Activated T-cell treated with anti-CD3 and anti-CD28 coated beads for 24 hours (primary cell): ENCODE measurements around the gene PALM.
A peak's percentile ranks its signal among the peaks of the same experiment; 100 is the strongest.
"Not testable (repeated sequence)": the region's sequence is repeated elsewhere in the genome, so short reads cannot be mapped to it uniquely, and the experiment has no call there.

Experiments used
- DNase-seq: peaks from one replicate; pipeline ENCODE4 v3.0.0-alpha.2; 2020; ENCODE audit warnings: low read depth

PALM gene

DNA sequence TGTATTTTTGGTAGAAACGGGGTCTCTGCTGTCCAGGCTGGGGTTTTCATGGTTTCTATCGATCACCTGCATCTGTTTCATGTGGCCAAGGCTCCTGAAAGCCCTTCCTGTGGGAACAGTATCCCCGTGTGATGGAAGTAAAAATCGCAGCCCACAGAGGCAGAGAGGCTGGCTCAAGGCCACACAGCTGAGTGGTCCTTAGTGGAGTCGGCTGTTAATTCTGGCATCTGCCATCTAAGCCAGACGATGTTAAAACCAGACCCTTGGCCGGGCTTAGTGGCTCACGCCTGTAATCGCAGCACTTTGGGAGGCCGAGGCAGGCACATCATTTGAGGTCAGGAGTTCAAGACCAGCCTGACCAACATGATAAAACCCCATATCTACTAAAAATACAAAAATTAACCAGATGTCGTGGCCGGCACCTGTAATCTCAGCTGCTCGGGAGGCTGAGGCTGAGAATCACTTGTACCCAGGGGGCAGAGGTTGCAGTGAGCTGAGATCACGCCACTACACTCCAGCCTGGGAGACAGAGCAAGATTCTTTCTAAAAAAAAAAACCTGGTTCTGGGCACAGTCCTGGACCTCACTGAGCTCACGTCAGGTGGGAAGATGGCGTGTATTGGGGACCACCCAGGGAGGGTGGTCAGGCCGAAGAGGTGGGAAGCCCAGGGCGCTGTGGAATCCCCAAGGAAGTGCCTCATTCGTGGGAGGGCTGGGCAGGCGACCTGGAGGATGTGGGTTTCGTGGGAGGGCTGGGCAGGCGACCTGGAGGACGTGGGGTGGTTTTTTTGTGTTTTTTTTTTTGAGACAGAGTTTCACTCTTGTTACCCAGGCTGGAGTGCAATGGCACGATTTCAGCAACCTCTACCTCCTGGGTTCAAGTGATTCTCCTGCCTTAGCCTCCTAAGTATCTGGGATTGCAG, 23.7 kb downstream of the PALM start:
- DNase-seq = no peak

DNA sequence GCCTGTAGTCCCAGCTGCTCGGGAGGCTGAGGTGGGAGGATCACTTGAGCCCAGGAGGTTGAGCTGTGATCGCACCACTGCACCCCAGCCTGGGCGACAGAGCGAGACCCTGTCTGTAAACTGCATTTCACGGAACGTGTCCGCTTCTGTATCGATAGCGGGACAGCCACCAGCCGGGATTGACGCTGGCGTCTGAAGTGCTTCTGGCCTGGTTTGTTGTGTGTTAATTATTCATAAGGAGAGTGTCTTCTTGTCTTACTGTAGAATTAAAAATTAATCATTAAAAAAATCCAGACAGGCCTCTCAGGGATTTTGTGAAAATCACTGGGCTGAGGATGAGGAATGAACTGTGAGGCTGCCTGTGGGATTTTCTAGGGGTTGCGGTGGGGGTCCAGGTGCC, 26.0 kb downstream of the PALM start:
- DNase-seq = no peak

DNA sequence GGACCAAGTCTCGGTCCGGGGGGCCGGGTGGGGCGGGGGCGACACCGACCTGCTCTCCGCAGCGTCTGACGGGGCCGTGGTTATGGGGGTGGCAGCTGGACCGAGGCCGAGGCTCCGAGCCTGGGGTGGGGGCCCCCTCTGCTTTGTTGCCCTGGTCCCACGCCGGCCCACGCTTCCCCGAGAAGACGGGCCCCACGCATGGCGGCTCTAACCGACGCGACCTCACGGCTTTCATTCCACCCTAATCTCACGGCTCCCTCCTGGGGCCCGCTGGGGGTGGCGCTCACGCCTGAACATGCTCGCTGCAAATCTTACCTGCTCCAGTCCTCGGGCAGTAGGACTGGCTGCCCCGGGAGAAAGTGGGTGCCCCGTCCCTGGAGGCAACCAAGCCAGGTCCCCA, 27.4 kb downstream of the PALM start:
- DNase-seq = no peak

DNA sequence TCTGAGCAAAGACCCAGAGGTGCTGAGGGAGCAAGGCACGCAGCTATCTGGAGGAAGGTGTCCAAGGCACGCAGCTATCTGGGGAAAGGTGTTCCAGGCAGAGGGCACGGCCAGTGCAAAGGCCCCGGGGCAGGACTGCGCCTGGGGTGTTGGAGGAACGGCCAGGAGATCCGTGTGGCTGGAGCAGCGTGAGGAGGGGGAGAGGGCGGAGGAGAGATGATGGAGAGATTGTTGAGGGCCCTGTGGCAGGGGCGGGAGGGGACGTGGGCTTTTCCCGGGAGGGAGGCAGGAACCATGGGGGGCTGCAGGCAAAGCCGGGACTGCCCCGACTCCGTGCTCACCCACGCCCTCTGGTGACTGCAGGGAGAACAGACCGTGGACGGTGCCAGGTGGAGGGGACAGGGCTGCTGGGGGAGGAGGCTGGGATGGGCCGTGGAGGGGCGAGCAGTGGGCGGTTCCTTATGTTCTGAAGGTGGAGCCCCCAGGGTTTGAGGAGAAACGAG, 28.9 kb downstream of the PALM start:
- peak; percentile 46 for DNase-seq

DNA sequence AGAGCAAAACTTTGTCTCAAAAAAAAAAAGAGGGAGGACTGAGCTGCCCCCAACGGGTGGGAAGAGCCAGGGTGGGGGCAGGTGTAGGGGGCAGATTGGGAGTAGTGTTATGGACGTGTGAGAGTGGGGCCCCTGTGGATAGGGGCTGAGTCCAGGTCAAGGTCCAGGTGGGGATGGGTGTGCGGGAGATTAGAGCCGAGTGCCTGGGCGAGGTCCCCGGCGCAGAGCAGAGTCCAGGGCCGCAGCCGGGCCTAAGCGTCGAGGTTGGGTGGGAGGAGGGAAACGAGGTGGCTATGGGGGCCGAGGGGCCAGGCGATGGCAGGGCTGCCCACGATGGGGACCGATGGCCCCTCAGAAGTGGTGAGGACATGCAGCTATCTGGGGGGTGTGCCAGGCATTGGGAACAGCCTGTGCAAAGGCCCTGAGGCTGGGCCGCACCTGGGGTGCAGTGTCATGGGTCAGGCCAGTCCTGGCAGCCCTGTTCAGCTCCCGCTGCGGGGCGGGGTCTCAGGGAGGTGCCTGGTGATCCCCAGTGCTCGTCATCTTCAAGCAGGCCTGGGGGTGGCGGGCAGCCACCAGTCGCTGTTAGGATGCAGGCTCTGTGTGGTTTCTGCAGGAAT, 29.9 kb downstream of the PALM start:
- DNase-seq = no peak

DNA sequence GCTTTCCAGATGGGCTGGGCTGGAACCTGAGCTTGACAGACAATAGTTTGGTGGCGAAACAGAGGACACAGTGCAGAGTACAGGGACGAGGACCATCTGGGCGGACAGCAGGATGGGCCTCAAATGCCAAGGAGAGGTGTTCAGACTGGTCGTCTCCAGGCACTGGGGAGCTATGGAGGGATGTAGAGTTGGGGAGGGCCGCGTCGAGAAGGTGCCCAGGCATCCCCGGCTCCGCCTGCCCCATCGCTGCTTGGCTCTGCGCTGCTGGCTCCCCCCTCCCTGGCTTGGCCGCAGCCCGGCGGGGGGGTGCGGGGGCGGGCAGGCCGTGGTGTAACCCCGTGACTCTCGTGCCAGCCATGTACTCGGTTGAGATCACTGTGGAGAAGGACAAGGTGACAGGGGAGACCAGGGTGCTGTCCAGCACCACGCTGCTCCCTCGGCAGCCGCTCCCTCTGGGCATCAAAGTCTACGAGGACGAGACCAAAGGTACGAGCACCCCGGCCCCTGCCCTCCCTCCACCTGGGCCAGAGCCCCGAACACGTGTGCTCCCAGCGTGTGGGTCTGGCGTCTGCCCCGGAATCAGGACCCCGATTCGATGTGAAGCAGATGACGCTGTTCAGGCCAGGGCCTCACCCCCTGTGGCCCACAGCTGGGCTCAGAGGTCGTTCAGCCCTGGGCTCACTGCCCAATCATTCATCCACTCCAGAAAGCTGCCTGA, 31.4 kb downstream of the PALM start:
- no peak for DNase-seq

DNA sequence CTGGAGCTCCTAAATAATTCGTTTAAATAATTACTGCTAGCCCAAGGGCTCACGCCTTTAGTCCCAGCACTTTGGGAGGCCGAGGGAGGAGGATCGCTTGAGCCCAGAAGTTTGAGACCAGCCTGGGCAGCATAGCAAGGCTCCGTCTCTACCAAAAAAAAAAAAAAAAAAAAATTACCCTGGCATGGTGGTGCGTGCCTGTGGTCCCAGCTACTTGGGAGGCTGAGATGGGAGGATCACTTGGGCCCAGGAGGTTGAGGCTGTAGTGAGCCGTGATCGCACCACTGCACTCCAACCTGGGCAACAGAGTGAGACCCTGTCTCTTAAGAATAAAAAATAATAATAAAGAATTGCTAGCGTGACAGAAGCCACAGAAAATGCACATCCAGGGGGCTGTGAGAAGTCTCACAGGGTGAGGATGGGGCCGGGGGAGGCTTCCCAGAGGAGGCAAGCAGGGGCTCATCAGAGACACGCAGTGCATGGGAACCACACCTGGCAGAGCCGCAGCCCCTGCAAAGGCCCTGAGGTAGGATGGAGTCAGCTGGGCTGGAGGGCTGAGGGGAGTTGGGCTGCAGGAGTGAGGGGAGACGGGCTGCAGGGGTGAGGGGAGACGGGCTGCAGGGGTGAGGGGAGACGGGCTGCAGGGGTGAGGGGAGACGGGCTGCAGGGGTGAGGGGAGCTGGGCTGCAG, 32.2 kb downstream of the PALM start:
- not testable (repeated sequence) for DNase-seq

DNA sequence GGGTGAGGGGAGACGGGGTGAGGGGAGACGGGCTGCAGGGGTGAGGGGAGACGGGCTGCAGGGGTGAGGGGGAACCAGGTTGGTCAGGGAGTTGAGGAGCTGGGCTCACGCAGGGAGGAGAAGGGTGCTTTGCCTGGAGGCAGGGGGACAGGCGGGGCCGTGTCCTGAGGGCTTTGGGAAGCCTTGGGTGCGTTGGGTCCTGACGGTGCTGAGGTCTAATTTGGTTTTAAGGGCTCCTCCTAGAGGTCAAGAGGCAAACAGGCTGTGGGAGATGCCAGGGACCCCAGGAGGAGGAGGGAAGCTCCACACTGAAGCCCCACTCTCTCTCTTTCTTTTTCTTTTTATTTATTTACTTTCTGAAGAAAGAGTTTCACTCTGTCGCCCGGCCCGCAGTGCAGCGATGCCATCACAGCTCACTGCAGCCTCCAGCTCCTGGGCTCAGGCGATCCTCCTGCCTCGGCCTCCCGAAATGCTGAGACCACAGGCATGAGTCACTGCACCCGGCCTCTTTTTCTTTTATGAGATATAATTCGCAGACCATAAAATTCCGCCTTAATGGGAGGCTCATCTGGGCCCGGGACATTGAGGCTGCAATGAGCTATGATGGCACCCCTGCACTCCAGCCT, 32.9 kb downstream of the PALM start:
- no peak for DNase-seq

DNA sequence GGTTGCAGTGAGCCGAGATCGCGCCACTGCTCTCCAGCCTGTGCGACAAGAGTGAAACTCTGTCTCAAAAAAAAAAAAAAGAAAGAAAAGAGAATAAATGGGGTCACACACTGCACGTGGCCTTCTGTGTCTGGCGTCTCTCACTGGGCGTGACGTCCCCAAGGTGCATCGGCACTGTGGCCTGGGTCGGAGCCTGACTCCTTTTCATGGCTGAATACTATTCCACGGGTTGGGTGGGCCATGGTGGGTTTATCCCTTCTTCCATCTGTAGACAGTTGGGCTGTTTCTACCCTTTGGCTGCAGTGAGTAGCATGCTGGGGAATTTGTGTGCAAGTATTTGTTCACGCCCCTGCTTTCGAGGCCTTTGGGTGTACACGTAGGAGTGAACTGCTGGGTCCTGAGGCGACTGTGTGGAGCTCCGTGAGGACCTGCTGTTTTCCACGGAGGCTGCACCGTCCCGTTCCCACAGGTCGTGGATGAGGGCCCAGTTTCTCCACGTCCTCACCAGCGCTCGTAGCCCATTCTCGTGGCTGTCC, 33.9 kb downstream of the PALM start:
- no peak for DNase-seq

DNA sequence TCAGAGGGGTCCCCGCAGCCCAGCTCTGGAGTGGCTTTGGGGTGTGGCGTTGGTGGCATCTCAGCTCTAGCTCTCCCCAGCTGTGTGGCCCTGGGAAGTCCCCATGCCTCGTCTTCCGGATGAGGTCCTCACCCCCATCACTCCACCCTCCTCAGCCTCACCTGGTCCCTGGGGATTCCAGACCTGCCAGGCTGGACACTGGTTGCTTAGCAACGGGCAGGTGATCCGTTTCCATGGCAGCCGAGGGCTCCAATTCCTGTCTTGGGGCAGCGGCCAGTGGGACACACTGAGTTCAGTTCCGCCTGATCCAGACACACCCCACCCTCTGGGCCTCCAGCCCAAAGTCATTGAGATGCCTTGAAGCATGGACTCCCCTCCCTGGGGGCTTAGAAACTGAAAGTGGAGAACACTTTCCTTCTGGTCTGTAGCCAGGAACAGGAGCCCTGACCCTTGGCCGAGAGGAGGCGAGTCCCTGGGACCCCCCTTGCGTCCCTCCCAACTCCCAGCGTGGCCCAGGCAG, 34.5 kb downstream of the PALM start:
- DNase-seq = no peak

DNA sequence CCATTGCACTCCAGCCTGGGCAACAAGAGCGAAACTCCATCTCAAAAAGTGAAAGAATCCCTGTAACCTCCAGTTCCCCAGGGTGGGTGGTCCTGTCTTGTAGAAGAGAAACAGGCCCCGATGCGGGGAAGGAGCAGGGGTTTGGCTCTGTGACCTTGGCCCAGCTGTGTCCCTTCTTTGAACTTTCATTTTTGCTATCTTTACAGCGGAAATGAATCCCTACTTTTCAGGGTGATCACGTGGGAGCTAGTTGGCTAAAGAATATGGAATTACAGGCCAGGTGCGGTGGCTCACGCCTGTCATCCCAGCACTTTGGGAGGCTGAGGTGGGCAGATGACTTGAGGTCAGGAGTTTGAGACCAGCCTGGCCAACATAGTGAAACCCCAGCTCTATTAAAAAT, 36.4 kb downstream of the PALM start:
- DNase-seq = not testable (repeated sequence)

DNA sequence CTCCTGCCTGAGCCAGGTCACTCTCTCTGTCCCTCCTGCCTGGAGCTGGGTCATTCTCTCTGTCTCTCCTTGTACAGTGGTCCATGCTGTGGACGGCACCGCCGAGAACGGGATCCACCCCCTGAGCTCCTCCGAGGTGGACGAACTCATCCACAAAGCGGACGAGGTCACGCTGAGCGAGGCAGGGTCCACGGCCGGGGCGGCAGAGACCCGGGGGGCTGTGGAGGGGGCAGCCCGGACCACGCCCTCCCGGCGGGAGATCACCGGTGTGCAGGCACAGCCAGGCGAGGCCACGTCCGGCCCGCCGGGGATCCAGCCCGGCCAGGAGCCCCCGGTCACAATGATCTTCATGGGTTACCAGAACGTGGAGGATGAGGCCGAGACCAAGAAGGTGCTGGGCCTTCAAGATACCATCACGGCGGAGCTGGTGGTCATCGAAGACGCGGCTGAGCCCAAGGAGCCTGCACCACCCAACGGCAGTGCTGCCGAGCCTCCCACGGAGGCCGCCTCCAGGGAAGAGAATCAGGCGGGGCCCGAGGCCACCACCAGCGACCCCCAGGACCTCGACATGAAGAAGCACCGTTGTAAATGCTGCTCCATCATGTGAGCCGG, 37.6 kb downstream of the PALM start:
- no peak for DNase-seq

DNA sequence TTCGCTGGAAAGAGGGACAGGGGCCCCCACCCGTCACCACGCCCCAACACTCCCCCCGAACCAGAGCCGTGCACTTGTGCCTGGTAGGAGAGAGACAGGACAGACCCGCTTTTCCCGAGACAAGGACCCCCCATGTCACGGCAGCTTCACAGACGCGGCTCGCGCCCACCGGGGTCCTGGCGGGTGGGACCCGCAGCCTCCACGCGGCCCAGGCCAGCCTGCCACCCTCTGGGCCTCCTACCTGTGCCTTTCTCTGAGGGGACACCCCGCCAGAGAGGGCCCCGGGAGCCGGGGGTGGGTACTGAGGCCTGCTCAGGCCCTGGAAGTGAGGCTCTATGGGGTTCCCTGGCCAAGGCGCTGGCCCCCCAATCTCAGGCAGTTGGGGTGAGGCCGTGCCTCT, 38.2 kb downstream of the PALM start:
- DNase-seq = no peak

DNA sequence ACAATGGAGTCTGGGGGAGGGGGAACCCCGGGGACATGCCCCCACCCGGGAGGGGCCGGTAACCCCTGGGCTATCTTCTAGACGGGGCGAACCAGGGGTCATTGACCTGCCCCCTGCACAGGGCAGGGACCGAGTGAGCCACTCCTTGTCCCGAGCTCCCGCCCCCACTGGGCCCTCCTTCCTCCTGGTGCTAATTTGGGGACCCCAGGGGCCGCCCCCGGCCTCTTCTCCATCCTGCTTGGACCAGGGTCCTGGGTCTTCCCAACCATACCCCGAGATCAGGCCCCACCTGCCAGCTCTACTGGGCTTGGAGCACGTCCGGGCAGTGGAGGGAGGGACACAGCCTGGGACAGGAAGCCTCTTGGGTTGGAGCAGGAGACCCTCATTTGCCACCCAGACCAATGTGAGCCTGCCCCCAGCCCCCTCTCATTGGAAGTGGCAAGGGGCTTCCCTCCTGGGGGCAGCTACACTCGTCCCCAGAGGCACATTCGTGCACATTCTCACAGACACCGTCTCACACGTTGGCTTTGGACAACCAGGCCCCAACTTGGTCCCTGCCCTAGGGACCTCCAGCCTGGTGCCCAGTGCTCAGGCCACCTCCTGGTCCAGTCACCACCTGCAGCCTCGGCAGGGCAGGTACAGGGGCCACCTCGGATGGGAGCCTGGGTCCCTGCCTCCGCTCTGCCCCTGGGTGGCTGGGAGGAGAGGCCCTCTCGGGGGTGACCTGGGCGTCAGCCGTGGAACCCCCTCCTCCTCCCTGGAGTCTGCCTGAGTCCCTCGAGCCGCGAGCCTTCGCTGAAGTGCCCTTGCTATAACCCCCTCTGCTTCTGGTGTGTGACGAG, 38.9 kb downstream of the PALM start:
- no peak for DNase-seq

DNA sequence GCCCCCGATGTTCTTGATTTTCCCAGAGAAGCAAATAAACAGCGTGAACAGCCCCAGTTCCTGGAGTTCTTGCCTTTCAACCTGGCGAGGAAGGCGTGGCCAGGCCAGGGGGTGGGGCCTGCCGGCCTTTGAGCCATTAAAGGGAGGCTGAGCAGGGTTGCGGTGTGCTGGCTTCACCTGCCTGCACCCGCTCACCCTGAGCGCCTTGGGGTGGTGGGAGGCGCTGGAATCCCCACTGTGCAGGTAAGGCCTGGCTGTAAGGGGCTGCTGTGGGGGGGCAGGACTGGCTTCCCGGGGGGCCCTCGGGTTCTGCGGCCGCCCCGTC, 39.5 kb downstream of the PALM start:
- DNase-seq = no peak

DNA sequence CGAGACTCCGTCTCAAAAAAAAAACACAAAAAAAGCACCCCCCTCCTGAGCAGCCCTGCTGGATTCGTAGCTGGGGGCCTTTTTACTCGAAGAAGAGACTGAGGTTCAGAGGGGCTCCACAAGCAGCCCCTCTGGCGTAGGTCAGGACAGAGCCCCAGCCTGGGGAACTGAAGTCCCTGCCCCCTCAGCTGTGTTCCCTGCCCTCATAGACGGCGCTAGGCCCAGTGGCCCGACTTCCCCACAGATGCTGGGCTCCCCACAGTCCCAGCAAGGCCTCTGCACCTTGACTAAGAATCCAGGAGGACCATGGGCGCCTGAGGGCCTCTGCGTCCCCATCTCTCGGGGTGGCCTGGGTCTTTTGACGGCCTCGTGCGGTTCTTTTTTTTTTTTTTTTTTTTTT, 41.1 kb downstream of the PALM start:
- no peak for DNase-seq

DNA sequence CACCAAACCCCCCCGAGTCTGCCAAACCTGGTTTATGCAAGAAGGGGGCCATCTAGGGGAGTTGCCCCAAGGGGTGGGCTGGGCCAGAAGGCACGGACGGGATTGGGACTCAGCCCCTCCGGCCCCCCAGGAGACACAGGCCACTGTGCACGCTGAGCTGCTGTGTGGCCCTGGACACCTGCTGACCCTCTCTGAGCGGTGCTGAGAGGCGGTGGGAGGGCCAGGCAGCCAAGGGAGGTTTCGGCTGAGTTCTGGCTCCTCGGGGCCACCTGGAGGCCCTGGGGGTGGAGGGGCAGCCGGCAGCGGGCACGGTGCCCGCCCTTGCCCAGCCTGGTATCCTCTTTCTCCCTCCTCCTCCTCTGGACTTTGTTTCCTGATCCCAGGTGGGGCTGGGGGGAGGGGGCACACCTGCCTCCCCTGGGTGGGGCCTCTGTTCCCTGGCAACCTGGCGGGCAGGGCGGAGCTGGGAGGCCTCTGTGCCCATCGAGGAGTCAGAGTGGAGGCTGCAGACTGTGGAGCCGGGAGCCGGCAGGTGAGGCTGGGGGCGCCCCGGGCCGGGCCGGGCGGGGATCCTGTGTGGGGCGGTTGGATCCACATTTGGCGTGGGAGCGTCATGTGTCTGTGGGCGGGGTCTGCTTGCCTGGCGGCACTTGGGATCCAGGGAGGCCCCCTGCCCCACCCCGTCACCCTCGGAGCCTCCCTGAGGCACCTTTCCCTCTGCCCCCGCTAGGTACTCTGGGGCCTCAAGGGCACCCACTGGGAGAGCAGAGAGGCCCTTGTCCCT, 42.1 kb downstream of the PALM start, which contains the start of gene MISP:
Gene MISP (plus strand): TSS at position 473 of the 784 bp plus-strand sequence. CDS start 5,835 bp downstream, outside the sequence.
- DNase-seq = no peak

DNA sequence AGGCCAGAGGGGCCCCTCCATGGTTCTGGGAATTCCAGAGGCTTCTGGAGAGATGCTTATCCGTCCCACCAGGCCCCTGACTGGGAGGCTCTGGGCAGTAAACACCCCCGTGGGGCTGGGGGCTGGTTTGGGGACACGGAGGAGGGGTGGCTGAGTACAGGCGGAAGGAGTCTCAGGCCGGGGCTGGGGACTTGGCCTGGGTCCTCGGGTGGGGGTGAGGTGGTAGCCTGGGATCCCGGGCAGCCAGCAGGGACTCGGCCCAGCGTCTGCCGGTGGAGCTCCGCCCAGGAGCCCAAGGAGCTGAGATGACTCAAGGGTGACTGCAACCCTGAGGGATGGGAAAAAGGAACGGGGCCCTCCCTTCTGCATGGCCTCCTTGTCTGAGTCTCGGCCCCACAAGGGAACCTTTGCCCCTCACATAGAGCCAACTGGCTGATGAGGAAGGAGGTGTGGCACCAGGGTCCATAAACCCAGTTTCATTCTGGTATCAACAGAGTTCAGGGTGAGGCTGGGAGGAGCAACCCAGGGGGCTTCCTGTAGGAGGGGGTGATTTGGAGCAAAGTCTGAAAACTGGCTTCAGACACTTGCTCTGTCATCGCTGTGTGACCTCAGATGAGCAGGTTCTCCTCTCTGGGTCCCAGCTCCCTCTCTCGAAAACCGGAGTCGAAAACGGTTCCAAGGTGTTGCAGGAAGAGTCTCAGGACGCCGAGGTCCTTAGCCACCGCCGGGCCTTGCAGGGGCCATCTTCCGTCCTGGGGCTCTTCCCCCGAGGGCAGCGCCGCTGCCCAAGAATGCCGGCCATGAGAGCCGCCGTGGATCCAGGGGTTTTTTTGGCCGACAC, 43.0 kb downstream of the PALM start:
- no peak for DNase-seq
